Glutamatergic neuron (in vitro differentiated cells): ENCODE data around the gene SLC25A36. TPM values are rescaled to one million over a fixed set of nuclear protein-coding genes. Genes with fewer than 3 reads are reported as not detected.

ENCODE experiments used
- DNase-seq: peaks from one replicate; pipeline ENCODE4 v3.0.0; 2022
- H3K27ac Mint-ChIP-seq: one replicate; pipeline ENCODE4 v1.8.0; 2020; ENCODE audit warnings: mild to moderate bottlenecking, mixed read lengths, inconsistent platforms; ENCODE audit not compliant: unreplicated experiment
- H3K27me3 Mint-ChIP-seq: one replicate; pipeline ENCODE4 v1.8.0; 2020; ENCODE audit warnings: mild to moderate bottlenecking, moderate library complexity, mixed read lengths, inconsistent platforms; ENCODE audit not compliant: unreplicated experiment
- H3K36me3 Mint-ChIP-seq: one replicate; pipeline ENCODE4 v1.8.0; 2020; ENCODE audit warnings: mild to moderate bottlenecking, mixed read lengths, inconsistent platforms; ENCODE audit not compliant: unreplicated experiment
- H3K4me1 Mint-ChIP-seq: one replicate; pipeline ENCODE4 v1.8.0; 2020; ENCODE audit warnings: mild to moderate bottlenecking, low read depth, mixed read lengths, inconsistent platforms; ENCODE audit not compliant: unreplicated experiment
- H3K4me3 Mint-ChIP-seq: one replicate; pipeline ENCODE4 v1.8.0; 2020; ENCODE audit warnings: mild to moderate bottlenecking, mixed read lengths, inconsistent platforms; ENCODE audit not compliant: unreplicated experiment
- H3K9me3 Mint-ChIP-seq: one replicate; pipeline ENCODE4 v1.8.0; 2020; ENCODE audit warnings: mild to moderate bottlenecking, moderate library complexity, mixed read lengths, inconsistent platforms; ENCODE audit not compliant: unreplicated experiment
- CTCF ChIP-seq: fragments of 200-600 bp; sonication (generic); IDR thresholded peaks from one replicate; pipeline ENCODE4 v1.5.0; 2021; ENCODE audit not compliant: partially characterized antibody, unreplicated experiment
- total RNA-seq: library from RNA; stranded (reverse); fragmentation: NEBNext Ultra II Directional; extraction: Animal tissue kit (Norgen Biotek cat#: 25700); gene quantifications from one replicate; pipeline ENCODE4 v1.2.1, GENCODE V29; 2021; ENCODE audit not compliant: unreplicated experiment

The SLC25A36 gene
- total RNA-seq, 1 donor from 2014 or later: 146 TPM

GRCh38 chr3:140917772-140918171, 23.9 kb upstream of the SLC25A36 start:
- Mint-ChIP-seq H3K27ac (no peak overlapping the region), H3K4me1 (no peaks in the 10 kb centered on the region), H3K36me3 (no peaks in the 10 kb centered on the region), H3K27me3 (no peaks in the 10 kb centered on the region), H3K4me3 (no peak overlapping the region), H3K9me3 (no peaks in the 10 kb centered on the region)
- DNase-seq: no peak
- TF ChIP-seq CTCF: no peak

- Mint-ChIP-seq H3K27me3 (no peaks in the 10 kb centered on the region), H3K36me3 (no peaks in the 10 kb centered on the region), H3K9me3 (no peaks in the 10 kb centered on the region), H3K4me3 (no peak overlapping the region), H3K4me1 (no peaks in the 10 kb centered on the region), H3K27ac (no peak overlapping the region)
- TF ChIP-seq CTCF: no peak
- DNase-seq: no peak
Observed at GRCh38 chr3:140920029-140920428, 21.6 kb upstream of the SLC25A36 start.

- Mint-ChIP-seq H3K4me1 (no peaks in the 10 kb centered on the region), H3K4me3 (no peak overlapping the region), H3K27ac (no peak overlapping the region), H3K36me3 (no peaks in the 10 kb centered on the region), H3K9me3 (no peaks in the 10 kb centered on the region), H3K27me3 (peaks cover 2% of the 10 kb centered on the region)
- no peak for DNase-seq
- peak; percentile 39 for TF ChIP-seq CTCF
Observed at GRCh38 chr3:140922634-140923033, 19.0 kb upstream of the SLC25A36 start.

- no peaks in the 10 kb centered on the region for H3K9me3 Mint-ChIP-seq
- H3K36me3 Mint-ChIP-seq: no peaks in the 10 kb centered on the region
- no peak overlapping the region for H3K4me3 Mint-ChIP-seq
- H3K27ac Mint-ChIP-seq: no peak overlapping the region
- DNase-seq: no peak
- H3K27me3 Mint-ChIP-seq: peaks cover 2% of the 10 kb centered on the region
- no peak for TF ChIP-seq CTCF
- H3K4me1 Mint-ChIP-seq: no peaks in the 10 kb centered on the region
Observed at GRCh38 chr3:140924097-140924873, 17.4 kb upstream of the SLC25A36 start.

- H3K4me3 Mint-ChIP-seq: no peak overlapping the region
- H3K4me1 Mint-ChIP-seq: peaks cover 4% of the 10 kb centered on the region
- no peaks in the 10 kb centered on the region for H3K9me3 Mint-ChIP-seq
- DNase-seq: no peak
- H3K36me3 Mint-ChIP-seq: no peaks in the 10 kb centered on the region
- no peak for TF ChIP-seq CTCF
- peaks cover 2% of the 10 kb centered on the region for H3K27me3 Mint-ChIP-seq
- no peak overlapping the region for H3K27ac Mint-ChIP-seq
Observed at GRCh38 chr3:140927279-140928069, 14.2 kb upstream of the SLC25A36 start.
